NCI-H2081 treated with DMSO at 0.1 percent for 48 hours (cell line): ENCODE measurements around the gene NBPF3.
"Not testable (repeated sequence)": the region's sequence is repeated elsewhere in the genome, so short reads cannot be mapped to it uniquely, and the experiment has no call there.

Source experiments
- DNase-seq: peaks from one replicate; lab custom pipeline; 2025; lab: John Stamatoyannopoulos, UW

Gene NBPF3, protein sequence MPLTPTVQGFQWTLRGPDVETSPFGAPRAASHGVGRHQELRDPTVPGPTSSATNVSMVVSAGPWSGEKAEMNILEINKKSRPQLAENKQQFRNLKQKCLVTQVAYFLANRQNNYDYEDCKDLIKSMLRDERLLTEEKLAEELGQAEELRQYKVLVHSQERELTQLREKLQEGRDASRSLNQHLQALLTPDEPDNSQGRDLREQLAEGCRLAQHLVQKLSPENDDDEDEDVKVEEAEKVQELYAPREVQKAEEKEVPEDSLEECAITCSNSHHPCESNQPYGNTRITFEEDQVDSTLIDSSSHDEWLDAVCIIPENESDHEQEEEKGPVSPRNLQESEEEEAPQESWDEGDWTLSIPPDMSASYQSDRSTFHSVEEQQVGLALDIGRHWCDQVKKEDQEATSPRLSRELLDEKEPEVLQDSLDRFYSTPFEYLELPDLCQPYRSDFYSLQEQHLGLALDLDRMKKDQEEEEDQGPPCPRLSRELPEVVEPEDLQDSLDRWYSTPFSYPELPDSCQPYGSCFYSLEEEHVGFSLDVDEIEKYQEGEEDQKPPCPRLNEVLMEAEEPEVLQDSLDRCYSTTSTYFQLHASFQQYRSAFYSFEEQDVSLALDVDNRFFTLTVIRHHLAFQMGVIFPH

GRCh38 chr1:21439721-21440629 is at the start of gene NBPF3:
NBPF3 (plus strand) TSS chr1:21440137; CDS start chr1:21445087, 4,950 bp downstream.
- no peak for DNase-seq

DNA sequence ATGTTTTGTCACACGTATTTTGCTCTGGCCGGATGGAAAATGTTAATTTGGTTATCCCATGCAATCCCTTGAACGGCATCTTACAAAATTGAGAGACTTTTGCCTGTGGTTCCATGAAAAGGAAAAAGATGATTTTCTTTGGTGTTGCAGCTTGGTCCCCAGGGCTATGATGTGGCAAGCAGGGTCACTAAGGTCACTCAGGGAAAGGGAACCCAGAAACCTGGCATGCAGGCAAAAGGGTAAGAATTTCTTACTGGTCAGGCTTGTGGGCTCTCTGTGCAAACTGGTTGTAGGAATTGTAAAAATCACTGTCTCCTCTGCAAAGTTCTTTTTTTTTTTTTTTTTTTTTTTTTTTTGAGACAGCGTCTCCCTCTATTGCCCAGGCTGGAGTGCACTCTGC is 48.4 kb upstream of the NBPF3 start:
- no peak for DNase-seq

GRCh38 chr1:21392587-21393263 is 47.2 kb upstream of the NBPF3 start:
- no peak for DNase-seq

DNA sequence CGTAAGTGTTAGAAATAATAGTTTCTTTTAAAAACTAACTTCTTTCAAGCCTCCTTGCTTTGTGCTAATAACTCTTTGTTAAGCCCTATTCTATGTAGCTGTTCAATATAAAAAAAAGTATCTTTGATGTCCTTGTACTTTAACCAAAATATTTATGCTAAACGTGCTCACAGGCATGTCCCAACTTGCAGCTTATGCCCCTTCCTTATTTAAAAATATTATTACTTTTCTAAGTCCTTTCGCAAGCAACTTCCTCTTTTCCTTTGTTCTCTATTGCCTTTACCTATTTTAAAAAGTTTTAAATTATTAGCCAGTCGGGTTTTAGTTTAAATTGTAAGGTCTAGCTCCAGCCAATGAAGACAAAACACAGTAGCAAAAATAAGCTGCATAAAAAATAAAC is 43.4 kb upstream of the NBPF3 start:
- DNase-seq = no peak

- no peak for DNase-seq
These were observed 42.1 kb upstream of the NBPF3 start for GRCh38 chr1:21397813-21398188.

DNA sequence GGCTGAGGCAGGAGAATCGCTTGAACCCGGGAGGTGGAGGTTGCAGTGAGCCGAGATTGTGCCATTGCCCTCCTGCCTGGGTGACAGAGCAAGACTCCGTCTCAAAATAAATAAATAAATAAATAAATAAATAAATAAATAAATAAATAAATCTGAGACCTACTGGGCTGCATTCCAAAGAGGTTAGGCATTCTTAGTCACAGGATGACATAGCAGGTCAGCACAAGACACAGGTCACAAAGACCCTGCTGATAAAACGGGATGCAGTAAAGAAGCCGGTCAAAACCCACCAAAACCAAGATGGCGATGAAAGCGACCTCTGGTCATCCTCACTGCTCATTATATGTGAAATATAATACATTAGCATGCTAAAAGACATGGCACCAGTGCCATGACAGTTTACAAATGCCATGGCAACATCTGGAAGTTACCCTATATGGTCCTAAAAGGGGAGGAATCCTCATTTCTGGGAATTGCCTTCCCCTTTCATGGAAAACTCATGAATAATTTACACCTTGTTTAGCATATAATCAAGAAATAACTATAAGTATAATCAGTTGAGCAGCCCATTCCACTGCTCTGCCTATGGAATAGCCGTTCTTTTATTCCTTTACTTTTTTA is 38.1 kb upstream of the NBPF3 start:
- not testable (repeated sequence) for DNase-seq

DNA sequence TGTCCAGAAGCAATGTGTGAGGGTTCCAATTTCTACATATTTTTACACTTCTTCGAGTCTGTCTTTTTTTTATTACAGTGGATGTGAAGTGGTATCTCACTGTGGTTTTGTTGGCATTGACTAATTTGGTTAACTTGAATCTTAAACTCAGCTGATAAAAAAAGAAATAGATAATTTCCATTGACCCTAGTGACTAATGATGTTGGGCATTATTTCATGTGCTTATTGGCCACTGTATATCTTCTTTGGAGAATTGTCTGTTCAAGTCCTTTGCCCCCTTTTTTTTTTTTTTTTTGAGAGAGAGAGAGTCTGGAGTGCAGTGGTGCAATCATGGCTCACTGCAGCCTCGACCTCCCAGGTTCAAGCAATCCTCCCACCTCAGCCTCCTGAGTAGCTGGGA is 33.3 kb upstream of the NBPF3 start:
- DNase-seq = no peak

GRCh38 chr1:21409897-21410296 is 30.0 kb upstream of the NBPF3 start:
- DNase-seq = not testable (repeated sequence)

- no peak for DNase-seq
These were observed 25.9 kb upstream of the NBPF3 start for GRCh38 chr1:21414015-21414414.

- not testable (repeated sequence) for DNase-seq
These were observed 19.6 kb upstream of the NBPF3 start for GRCh38 chr1:21420378-21420777.

GRCh38 chr1:21421307-21421706 is 18.6 kb upstream of the NBPF3 start:
- not testable (repeated sequence) for DNase-seq

- DNase-seq = not testable (repeated sequence)
These were observed 12.0 kb upstream of the NBPF3 start for GRCh38 chr1:21427798-21428480.

- DNase-seq = not testable (repeated sequence)
These were observed 11.4 kb upstream of the NBPF3 start for GRCh38 chr1:21428481-21429073.

GRCh38 chr1:21429210-21429609 is 10.7 kb upstream of the NBPF3 start:
- not testable (repeated sequence) for DNase-seq

GRCh38 chr1:21430875-21431274 is 9.1 kb upstream of the NBPF3 start:
- not testable (repeated sequence) for DNase-seq

- no peak for DNase-seq
These were observed 5.5 kb upstream of the NBPF3 start for GRCh38 chr1:21434394-21434793.

DNA sequence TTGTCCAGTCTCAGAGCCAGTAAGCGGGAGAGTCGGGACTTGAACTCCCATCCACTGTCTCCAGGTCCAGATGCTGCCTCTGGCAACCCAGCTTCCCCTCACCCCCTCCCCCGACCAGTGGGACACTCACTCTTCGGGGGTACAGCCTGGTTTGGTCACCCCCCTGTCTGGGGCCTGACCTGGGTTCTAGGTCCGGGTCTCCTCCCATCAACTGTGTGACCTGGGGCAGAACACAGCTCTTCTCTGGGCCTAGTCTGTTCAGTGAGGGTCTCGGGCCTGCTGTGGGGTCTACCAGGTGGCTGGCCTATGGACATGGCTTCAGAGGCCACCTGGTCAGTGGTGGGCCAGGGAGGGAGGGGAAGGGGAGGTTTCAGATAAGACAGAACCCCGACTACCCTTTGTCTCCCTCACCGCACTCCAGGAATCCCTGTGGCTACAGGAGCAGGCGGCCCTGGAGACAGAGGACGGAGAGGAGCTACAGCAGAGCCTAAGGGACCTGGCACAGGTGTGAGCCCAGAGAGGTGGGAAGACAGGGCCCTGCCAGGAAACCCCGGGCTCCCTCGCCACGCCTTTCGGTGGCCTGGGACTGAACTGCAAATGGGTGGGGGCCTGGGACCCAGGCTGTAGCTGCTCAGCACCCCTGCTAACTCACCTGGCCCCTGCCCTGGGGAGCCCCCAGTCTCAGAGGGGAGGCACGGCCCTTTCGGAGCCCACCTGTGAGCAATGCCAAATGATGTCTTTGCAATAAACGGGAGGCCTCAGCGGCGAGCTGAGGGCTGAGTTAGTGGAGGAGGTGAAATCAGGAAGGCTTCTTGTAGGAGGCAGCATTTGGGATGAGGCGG is 4.1 kb upstream of the NBPF3 start:
- DNase-seq = no peak

DNA sequence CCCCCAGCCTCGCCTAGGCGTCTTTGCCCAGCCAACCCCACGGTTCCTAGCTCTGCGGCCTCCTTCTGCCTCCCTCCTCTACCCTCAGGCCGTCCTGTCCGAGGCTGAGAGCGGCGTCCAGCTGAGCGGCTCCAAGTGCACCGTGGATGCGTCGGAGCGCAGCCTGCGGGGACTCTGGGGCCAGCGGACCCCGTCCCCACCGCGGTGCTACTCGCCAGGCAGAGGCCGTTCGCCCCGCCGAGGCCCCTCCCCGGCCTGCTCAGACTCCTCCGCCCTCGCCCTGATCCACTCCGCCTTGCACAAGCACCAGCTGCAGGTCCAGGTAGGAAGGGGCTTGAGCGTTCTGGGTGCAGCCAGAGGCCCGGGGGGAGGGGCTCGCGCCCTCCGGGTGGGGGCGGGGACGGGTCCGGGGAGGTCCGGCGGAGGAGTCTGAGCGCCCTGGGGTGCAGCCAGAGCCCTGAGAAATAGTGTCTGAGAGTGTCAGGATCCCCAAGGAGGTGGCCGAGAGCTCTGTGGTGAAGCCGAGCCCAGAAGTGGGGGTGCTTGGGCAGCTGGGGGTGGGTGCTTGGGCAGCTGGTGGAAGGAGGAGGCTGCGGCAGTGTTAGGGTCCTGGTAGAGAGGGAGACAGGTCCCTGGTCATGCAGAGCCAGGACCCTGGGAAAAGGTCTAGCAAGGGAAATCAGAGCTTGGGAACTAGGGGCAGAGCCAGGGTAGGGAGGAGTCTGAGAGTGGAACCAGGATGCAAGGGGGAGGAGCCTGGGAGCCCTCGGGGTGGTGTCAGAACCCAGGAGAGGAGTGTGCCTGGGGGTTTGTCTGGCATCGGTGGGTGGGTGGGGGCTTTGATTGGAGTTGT is 3.2 kb upstream of the NBPF3 start:
- DNase-seq = no peak

- no peak for DNase-seq
These were observed 2.6 kb upstream of the NBPF3 start for GRCh38 chr1:21437341-21437640.
